ENCODE results near the gene ITGAL.
"Not testable (repeated sequence)": the region's sequence is repeated elsewhere in the genome, so short reads cannot be mapped to it uniquely, and the experiment has no call there.

The ITGAL gene

DNA sequence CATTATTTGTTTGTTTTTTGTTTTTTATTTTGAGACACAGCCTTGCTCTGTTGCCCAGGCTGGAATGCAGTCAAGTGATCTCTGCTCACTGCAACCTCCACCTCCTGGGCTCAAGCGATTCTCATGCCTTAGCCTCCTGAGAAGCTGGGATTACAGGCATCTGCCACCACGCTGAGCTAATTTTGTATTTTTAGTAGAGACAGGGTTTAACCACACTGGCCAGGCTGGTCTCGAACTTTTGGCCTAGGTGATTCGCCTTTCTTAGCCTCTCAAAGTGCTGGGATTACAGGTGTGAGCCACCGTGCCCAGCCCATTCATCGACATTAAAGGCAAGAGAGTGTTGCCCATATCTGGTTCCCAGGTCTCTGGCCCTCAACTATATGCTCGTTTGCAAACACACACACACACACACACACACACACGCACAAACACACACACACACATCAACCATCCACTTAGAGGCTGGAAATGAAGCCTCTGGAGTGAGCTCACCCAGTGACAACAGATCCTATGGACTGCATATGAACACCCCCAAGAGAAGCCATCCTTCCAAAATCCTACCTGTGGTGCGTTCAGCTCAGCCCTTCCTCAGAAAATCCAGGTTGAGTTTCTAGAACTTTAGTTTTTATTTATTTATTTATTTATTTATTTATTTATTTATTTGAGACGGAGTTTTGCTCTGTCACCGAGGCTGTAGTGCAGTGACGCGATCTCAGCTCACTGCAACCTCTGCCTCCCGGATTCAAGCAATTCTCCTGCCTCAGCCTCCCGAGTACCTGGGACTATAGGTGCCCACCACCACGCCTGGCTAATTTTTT lies 14.6 kb upstream of the ITGAL start:
- H3K4me3 ChIP-seq (ENCODE audit: low read length), result no peak overlapping the region

DNA sequence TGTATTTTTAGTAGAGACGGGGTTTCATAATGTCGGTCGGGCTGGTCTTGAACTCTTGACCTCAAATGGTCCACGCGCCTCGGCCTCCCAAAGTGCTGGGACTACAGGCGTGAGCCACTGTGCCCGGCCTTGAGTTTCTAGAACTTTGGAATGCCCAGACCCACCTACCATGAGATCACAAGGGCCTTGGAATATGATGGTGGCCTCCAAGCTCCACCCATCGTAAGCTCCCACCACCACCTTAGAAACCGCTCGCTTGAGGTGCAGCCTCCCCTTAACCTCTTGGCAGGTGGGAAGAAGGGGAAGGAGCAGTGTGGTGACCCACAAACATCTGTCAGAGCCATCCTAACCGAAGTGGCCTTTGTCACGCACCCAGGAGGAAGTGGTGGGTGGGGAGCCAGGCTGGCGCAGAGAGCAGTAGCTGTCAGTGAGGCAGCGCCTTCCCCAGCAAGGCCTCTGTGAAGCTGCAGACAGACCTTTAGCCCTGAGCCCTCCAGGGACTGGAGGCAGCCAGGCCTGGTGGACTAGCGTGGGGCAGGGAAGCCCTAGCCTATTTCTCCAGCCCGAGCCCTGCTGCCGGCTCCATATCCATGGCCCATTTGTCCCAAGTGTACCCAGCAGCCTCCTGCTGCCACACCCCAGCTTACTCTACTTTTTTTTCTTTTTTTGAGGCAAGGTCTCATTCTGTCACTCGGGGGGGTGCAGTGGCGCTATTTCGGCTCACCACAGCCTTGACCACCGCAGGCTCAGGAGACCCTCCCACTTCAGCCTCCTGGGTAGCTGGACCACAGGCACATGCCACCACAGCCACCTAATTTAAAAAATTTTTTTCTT lies 13.8 kb upstream of the ITGAL start:
- TF ChIP-seq, protein P1, sequence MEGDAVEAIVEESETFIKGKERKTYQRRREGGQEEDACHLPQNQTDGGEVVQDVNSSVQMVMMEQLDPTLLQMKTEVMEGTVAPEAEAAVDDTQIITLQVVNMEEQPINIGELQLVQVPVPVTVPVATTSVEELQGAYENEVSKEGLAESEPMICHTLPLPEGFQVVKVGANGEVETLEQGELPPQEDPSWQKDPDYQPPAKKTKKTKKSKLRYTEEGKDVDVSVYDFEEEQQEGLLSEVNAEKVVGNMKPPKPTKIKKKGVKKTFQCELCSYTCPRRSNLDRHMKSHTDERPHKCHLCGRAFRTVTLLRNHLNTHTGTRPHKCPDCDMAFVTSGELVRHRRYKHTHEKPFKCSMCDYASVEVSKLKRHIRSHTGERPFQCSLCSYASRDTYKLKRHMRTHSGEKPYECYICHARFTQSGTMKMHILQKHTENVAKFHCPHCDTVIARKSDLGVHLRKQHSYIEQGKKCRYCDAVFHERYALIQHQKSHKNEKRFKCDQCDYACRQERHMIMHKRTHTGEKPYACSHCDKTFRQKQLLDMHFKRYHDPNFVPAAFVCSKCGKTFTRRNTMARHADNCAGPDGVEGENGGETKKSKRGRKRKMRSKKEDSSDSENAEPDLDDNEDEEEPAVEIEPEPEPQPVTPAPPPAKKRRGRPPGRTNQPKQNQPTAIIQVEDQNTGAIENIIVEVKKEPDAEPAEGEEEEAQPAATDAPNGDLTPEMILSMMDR (conservative IDR thresholded peaks at IDR 0.05; ENCODE audit: low read length), result no peak
- no peak overlapping the region for H3K4me3 ChIP-seq (ENCODE audit: low read length)
- no peak for DNase-seq (ENCODE audit: low read depth)

More for the DNA sequence above, 14.6 kb upstream of the ITGAL start:
- no peak for DNase-seq (ENCODE audit: low read depth)
- TF ChIP-seq, protein P1 (conservative IDR thresholded peaks at IDR 0.05; ENCODE audit: low read length), result no peak

DNA sequence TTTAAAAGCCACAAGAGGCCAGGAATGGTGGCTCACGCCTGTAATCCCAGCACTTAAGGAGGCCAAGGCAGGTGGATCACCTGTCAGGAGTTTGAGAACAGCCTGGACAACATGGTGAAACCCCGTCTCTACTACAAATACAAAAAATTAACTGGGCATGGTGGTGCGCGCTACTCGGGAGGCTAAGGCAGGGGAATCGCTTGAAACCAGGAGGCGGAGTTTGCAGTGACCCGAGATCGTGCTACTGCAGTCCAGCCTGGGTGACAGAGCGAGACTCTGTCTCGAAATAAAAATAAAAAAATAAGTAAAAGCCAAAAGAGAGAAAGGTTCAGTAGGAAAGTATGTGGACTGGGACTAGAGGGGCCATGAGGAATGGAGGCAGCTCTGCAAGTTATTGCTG lies 13.1 kb upstream of the ITGAL start:
- no peak overlapping the region for H3K4me3 ChIP-seq (ENCODE audit: low read length)
- no peak for DNase-seq (ENCODE audit: low read depth)
- TF ChIP-seq, protein P1 (conservative IDR thresholded peaks at IDR 0.05; ENCODE audit: low read length), result no peak

DNA sequence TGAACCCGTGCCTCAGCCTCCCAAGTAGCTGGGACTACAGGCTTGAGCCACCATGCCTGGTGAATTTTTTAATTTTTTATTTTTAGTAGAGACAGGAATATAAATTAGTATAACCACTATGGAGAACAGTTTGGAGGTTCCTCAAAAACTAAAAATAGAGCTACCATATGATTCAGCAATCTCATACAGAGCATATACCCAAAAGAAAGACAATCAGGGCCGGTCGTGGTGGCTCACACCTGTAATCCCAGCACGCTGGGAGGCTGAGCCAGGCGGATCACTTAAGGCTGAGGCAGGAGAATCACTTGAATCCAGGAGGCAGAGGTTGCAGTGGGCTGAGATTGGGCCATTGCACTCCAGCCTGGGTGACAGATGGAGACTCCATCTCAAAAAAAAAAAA lies 11.1 kb upstream of the ITGAL start:
- H3K4me3 ChIP-seq (ENCODE audit: low read length); DNase-seq (ENCODE audit: low read depth): not testable (repeated sequence)

DNA sequence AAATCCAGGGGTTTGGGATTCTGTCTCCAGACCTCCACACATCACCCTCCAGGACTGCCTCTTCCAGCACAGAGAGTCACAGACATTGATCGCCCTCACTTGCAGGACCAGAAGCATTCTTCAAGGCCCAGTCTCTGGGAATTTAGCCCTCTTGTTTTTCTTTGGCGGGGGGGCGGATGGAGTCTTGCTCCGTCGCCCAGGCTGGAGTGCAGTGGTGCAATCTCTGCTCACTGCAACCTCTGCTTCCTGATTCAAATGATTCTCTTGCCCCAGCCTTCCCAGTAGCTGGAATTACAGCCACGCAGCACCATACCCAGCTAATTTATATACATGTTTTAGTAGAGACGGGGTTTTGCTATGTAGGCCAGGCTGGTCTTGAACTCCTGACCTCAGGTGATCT lies 8.5 kb upstream of the ITGAL start:
- H3K4me3 ChIP-seq (ENCODE audit: low read length), result no peak overlapping the region
- no peak for DNase-seq (ENCODE audit: low read depth)
- TF ChIP-seq, protein P1 (conservative IDR thresholded peaks at IDR 0.05; ENCODE audit: low read length), result no peak

DNA sequence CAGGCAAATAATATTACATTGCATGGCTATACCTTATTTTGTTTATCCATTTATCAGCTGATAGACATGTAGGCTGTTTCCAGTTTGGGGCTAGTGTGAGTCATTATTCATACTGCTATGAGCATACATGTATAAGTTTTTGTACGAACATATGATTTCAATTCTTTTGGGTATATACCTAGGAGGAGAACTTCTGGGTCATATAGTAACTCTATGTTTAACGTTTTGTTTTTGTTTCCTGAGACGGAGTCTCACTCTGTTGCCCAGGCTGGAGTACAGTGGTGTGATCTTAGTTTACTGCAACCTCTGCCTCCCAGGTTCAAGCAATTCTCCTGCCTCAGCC lies 2.4 kb upstream of the ITGAL start:
- H3K4me3 ChIP-seq (ENCODE audit: low read length), result no peak overlapping the region
- TF ChIP-seq, protein P1 (conservative IDR thresholded peaks at IDR 0.05; ENCODE audit: low read length), result no peak
- DNase-seq (ENCODE audit: low read depth), result no peak

DNA sequence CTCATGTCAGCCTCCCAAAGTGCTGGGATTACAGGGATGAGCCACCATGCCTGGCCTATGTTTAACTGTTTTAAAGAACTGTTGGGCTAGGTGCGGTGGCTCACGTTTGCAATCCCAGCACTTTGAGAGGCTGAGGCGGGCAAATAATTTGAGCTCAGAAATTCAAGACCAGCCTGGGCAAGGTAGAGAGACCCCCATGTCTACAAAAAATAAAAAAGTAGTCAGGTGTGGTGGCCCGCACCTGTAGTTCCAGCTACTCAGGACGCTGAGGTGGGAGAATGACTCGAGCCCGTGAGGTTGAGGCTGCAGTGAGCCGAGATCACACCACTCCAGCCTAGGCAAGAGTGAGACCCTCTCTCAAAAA lies 1.9 kb upstream of the ITGAL start:
- TF ChIP-seq, protein P1 (conservative IDR thresholded peaks at IDR 0.05; ENCODE audit: low read length), result no peak
- no peak overlapping the region for H3K4me3 ChIP-seq (ENCODE audit: low read length)
- no peak for DNase-seq (ENCODE audit: low read depth)
